ENCODE data around the gene ZNF12. TPM values are rescaled to one million over a fixed set of nuclear protein-coding genes. Genes with fewer than 3 reads are reported as not detected.
"Not testable (repeated sequence)": the region's sequence is repeated elsewhere in the genome, so short reads cannot be mapped to it uniquely, and the experiment has no call there.

ZNF12 gene
- total RNA-seq, 4 donors from 2014 or later = 11.1 to 27.6 (median 16.1) TPM

- DNase-seq (ENCODE audit: low spot score) (no peak), ATAC-seq (ENCODE audit: low FRiP score) (no peak)
- no peak for TF ChIP-seq CTCF (IDR thresholded peaks at IDR 0.05)
Observed at GRCh38 chr7:6725003-6725402, 18.3 kb upstream of the ZNF12 start.

- ATAC-seq (ENCODE audit: low FRiP score); DNase-seq (ENCODE audit: low spot score): not testable (repeated sequence)
Observed at GRCh38 chr7:6724351-6724750, 17.6 kb upstream of the ZNF12 start.

GRCh38 chr7:6718124-6718523, 11.4 kb upstream of the ZNF12 start:
- DNase-seq (ENCODE audit: low spot score) (no peak), ATAC-seq (ENCODE audit: low FRiP score) (no peak)
- TF ChIP-seq CTCF (IDR thresholded peaks at IDR 0.05) = no peak

GRCh38 chr7:6715898-6716297, 9.2 kb upstream of the ZNF12 start:
- ATAC-seq (ENCODE audit: low FRiP score); DNase-seq (ENCODE audit: low spot score): not testable (repeated sequence)

GRCh38 chr7:6714360-6714759, 7.6 kb upstream of the ZNF12 start:
- TF ChIP-seq CTCF (IDR thresholded peaks at IDR 0.05) = no peak
- DNase-seq (ENCODE audit: low spot score) (no peak), ATAC-seq (ENCODE audit: low FRiP score) (no peak)

- ATAC-seq (ENCODE audit: low FRiP score) = no peak
- DNase-seq (ENCODE audit: low spot score) = no peak
- TF ChIP-seq CTCF (IDR thresholded peaks at IDR 0.05) = no peak
Observed at GRCh38 chr7:6709808-6710207, 3.1 kb upstream of the ZNF12 start.

GRCh38 chr7:6708304-6708703, 1.6 kb upstream of the ZNF12 start:
- TF ChIP-seq CTCF (IDR thresholded peaks at IDR 0.05) = no peak
- ATAC-seq (ENCODE audit: low FRiP score) = no peak
- no peak for DNase-seq (ENCODE audit: low spot score)

GRCh38 chr7:6705959-6706665, 635 bp downstream of the ZNF12 start:
- no peak for TF ChIP-seq CTCF (IDR thresholded peaks at IDR 0.05)
- peak; percentile 57 for ATAC-seq (ENCODE audit: low FRiP score)
- DNase-seq (ENCODE audit: low spot score) = no peak
